NT2/D1 (cell line): ENCODE results near the gene ACTA2.

Experiments used
- SUZ12 ChIP-seq: IDR thresholded peaks from 2 replicates; pipeline ENCODE4 v1.6.1; 2011; ENCODE audit not compliant: insufficient read length, insufficient read depth; ENCODE audit errors: extremely low read depth
- ZNF274 ChIP-seq: IDR thresholded peaks from 2 replicates; pipeline ENCODE4 v1.6.1; 2011; ENCODE audit warnings: mild to moderate bottlenecking, low read depth, low read length

DNA sequence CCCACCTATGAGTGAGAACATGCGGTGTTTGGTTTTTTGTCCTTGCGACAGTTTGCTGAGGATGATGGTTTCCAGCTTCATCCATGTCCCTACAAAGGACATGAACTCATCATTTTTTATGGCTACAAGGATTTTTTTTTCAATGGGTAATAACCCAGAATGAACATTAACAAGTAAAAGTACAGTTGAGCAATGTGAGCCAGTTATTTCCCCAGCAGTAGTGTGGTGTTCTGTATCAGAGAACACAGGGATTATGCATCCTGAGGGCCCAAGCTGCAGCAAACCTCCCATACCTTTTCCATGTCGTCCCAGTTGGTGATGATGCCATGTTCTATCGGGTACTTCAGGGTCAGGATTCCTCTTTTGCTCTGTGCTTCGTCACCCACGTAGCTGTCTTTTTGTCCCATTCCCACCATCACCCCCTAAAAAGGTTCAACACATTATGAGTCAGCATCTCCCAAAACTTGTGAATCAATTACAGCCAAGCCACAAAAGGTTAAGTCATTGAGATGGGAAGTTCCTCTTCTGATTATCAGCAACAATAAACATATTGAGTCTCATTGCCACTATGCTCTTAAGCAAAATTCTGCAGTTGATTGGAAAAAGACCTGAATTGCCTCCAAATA is 5.5 kb downstream of the ACTA2 start:
- TF ChIP-seq SUZ12: no peak
- no peak for TF ChIP-seq ZNF274
